GM21526 (cell line): Measurements from ENCODE around the gene GLIPR2.
A peak's percentile ranks its signal among the peaks of the same experiment; 100 is the strongest.
"Not testable (repeated sequence)": the region's sequence is repeated elsewhere in the genome, so short reads cannot be mapped to it uniquely, and the experiment has no call there.

Source experiments
- ATAC-seq: cut with Tn5 transposase; IDR thresholded peaks from one replicate; pipeline ENCODE4 v1.9.1; 2021; ENCODE audit warnings: moderate library complexity; ENCODE audit not compliant: unreplicated experiment, low FRiP score

GLIPR2 gene

GRCh38 chr9:36121971-36122370, 14.6 kb upstream of the GLIPR2 start:
- no peak for ATAC-seq

- ATAC-seq, result no peak
Observed at GRCh38 chr9:36123515-36123914, 13.0 kb upstream of the GLIPR2 start.

GRCh38 chr9:36125062-36125855, 11.3 kb upstream of the GLIPR2 start:
- ATAC-seq, result no peak

- ATAC-seq, result no peak
Observed at GRCh38 chr9:36126016-36126730, 10.4 kb upstream of the GLIPR2 start.

- no peak for ATAC-seq
Observed at GRCh38 chr9:36127652-36128244, 8.8 kb upstream of the GLIPR2 start.

- ATAC-seq, result no peak
Observed at GRCh38 chr9:36128349-36128748, 8.2 kb upstream of the GLIPR2 start.

- ATAC-seq, result no peak
Observed at GRCh38 chr9:36129139-36129538, 7.4 kb upstream of the GLIPR2 start.

- ATAC-seq, result not testable (repeated sequence)
Observed at GRCh38 chr9:36131666-36132065, 4.9 kb upstream of the GLIPR2 start.

GRCh38 chr9:36132086-36132485, 4.4 kb upstream of the GLIPR2 start:
- ATAC-seq, result no peak

GRCh38 chr9:36134761-36135505, 1.6 kb upstream of the GLIPR2 start:
- ATAC-seq, result no peak

GRCh38 chr9:36135741-36136271, 727 bp upstream of the GLIPR2 start:
- ATAC-seq, result no peak

GRCh38 chr9:36136894-36137391, 410 bp downstream of the GLIPR2 start:
- peak; percentile 34 for ATAC-seq

- no peak for ATAC-seq
Observed at GRCh38 chr9:36137392-36138004, 965 bp downstream of the GLIPR2 start.

- ATAC-seq, result no peak
Observed at GRCh38 chr9:36138496-36138895, 2.0 kb downstream of the GLIPR2 start.

GRCh38 chr9:36138901-36139300, 2.4 kb downstream of the GLIPR2 start:
- ATAC-seq, result no peak

- no peak for ATAC-seq
Observed at GRCh38 chr9:36140086-36141084, 3.9 kb downstream of the GLIPR2 start.

GRCh38 chr9:36141288-36141687, 4.8 kb downstream of the GLIPR2 start:
- ATAC-seq, result no peak

- no peak for ATAC-seq
Observed at GRCh38 chr9:36141761-36142160, 5.2 kb downstream of the GLIPR2 start.
